Activated CD4-positive, alpha-beta memory T cell treated with anti-CD3 and anti-CD28 coated beads for 36 hours (primary cell): Measurements from ENCODE around the gene ATP5PD. TPM values are rescaled to one million over a fixed set of nuclear protein-coding genes. Genes with fewer than 3 reads are reported as not detected.
A peak's percentile ranks its signal among the peaks of the same experiment; 100 is the strongest.

Source experiments
- CTCF ChIA-PET: fragments of 350-600 bp; sonication (Branson Sonifier 250); formaldehyde crosslinking; loops from one replicate; lab custom pipeline; 2021; ENCODE audit warnings: antibody characterized with exemption, inconsistent platforms; lab: Charles Lee
- POLR2A ChIA-PET: fragments of 350-600 bp; sonication (Branson Sonifier 250); formaldehyde crosslinking; loops from one replicate; lab custom pipeline; 2021; ENCODE audit warnings: antibody characterized with exemption; lab: Charles Lee
- DNase-seq: peaks from one replicate; pipeline ENCODE4 v3.0.0-alpha.2; 2020
- H3K27ac Mint-ChIP-seq: one replicate; pipeline ENCODE4 v1.8.0; 2021; ENCODE audit warnings: mixed read lengths
- H3K27me3 Mint-ChIP-seq: one replicate; pipeline ENCODE4 v1.8.0; 2021; ENCODE audit warnings: mixed read lengths
- H3K36me3 Mint-ChIP-seq: one replicate; pipeline ENCODE4 v1.8.0; 2021; ENCODE audit warnings: mixed read lengths
- H3K4me1 Mint-ChIP-seq: one replicate; pipeline ENCODE4 v1.8.0; 2021; ENCODE audit warnings: low read depth, mixed read lengths
- H3K4me3 Mint-ChIP-seq: one replicate; pipeline ENCODE4 v1.8.0; 2021; ENCODE audit warnings: mild to moderate bottlenecking, mixed read lengths
- H3K9me3 Mint-ChIP-seq: one replicate; pipeline ENCODE4 v1.8.0; 2021; ENCODE audit warnings: mixed read lengths
- intact Hi-C: fragments of 100-400 bp; cut with micrococcal nuclease; formaldehyde crosslinking; loops from one replicate; pipeline ENCODE4 v1.15.1; 2023
- total RNA-seq, 2 experiments: library from RNA; stranded (reverse); gene quantifications; one replicate each; pipeline ENCODE4 v1.2.3, GENCODE V29; 2021

The ATP5PD gene
- total RNA-seq, 2 experiments from 2014 or later = 249 to 261 TPM

DNA sequence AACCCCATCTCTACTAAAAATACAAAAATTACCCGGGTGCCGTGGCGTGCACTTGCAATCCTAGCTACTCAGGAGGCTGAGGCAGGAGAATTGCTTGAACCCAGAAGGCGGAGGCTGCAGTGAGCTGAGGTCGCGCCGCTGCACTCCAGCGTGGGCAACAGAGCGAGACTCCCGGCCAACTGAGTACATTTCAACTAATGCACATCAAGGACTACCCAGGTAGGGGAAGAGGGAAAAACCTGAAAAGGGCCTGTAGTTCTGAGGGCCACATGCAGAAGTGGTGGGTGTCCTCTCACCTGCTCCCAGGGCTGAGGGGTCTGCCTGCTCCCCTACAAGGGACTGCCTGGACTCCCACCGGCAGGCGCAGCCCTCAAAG lies 40.4 kb upstream of the ATP5PD start:
- Mint-ChIP-seq H3K27me3 (no peaks in the 10 kb centered on the region), H3K36me3 (no peaks in the 10 kb centered on the region), H3K4me3 (peak overlapping the region; percentile 71), H3K4me1 (peaks cover 41% of the 10 kb centered on the region), H3K27ac (no peak overlapping the region), H3K9me3 (no peaks in the 10 kb centered on the region)
- ChIA-PET CTCF (interaction anchor here (1.0 to 1.2 kb wide), 3 partner anchors 27 to 125 kb away, joined by 3 to 4 read pairs (median 3); no protein-coding TSS in a partner anchor), POLR2A (interaction anchor here (0.9 to 1.7 kb wide), 4 partner anchors 23 to 67 kb away, joined by 3 to 4 read pairs (median 4); partner anchors contain the start of genes ARMC7 and JPT1)
- DNase-seq = no peak
- intact Hi-C loops = no loop called here

GRCh38 chr17:75086496-75087181 lies 39.9 kb upstream of the ATP5PD start:
- Mint-ChIP-seq H3K27ac (peak overlapping the region; percentile 31), H3K9me3 (no peaks in the 10 kb centered on the region), H3K27me3 (no peaks in the 10 kb centered on the region), H3K4me1 (peaks cover 41% of the 10 kb centered on the region), H3K4me3 (peak overlapping the region; percentile 50), H3K36me3 (no peaks in the 10 kb centered on the region)
- DNase-seq = no peak
- intact Hi-C loops = no loop called here
- ChIA-PET POLR2A (interaction anchor here (0.9 to 1.7 kb wide), 3 partner anchors 24 to 27 kb away, joined by 3 to 4 read pairs (median 4); partner anchors contain the start of gene ARMC7), CTCF (interaction anchor here (1.0 to 1.2 kb wide), 3 partner anchors 27 to 125 kb away, joined by 3 to 4 read pairs (median 3); no protein-coding TSS in a partner anchor)

DNA sequence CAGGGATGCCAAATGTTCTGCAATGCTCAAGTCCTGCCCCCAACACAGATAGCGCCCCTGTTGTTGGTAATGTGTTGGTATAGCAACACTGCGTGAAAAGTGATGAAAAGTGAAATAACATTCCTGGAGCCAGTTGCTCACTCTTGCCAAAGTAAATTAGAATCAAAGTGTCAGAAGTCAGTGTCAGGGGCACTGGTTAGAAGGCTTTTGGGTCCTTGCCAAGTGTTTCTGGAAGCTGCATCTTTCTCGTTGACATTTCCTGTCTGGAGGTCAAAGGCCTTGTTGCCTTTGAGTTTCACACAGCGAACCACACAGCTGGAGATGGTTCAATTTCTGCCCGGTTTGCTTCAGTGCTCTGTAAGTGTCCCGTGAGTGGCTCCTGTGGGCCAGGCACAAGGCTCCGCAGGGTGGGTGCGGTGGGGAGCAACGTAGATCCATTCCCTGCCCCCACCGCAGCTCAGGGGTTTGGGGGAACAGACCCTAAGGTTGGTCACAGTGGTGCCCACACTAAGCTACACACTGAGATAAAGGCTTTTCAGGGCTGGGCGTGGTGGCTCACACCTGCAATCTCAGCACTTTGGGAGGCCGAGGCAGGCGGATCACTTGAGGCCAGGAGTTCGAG lies 37.4 kb upstream of the ATP5PD start:
- POLR2A ChIA-PET = no interaction called here
- no peak for DNase-seq
- intact Hi-C loops = no loop called here
- peaks cover 41% of the 10 kb centered on the region for H3K4me1 Mint-ChIP-seq
- no peaks in the 10 kb centered on the region for H3K9me3 Mint-ChIP-seq
- no peaks in the 10 kb centered on the region for H3K36me3 Mint-ChIP-seq
- H3K27ac Mint-ChIP-seq = no peak overlapping the region
- H3K27me3 Mint-ChIP-seq = no peaks in the 10 kb centered on the region
- H3K4me3 Mint-ChIP-seq = no peak overlapping the region
- CTCF ChIA-PET = interaction anchor here (0.6 to 1.4 kb wide), 2 partner anchors 21 to 109 kb away, joined by 3 read pairs; no protein-coding TSS in a partner anchor

DNA sequence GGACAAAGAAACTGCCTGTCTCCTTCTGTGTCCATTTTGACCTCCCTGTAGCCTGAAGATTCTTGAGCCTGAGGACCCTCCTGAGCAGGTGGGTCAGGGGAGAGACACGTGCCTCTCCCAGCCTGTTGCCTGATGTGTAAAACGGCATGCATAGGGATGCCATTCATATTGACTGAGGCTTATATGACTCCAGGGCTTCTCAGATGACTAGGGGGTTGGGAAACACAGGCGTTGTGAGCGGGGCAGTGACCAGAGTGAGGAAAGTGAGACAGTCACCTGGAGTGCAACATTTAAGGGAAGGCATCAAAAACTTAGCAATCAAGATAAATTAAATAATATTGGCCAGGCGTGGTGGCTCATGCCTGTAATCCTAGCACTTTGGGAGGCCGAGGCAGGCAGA lies 35.9 kb upstream of the ATP5PD start:
- POLR2A ChIA-PET = no interaction called here
- CTCF ChIA-PET = interaction anchor here (1.1 to 1.5 kb wide), 2 partner anchors 12 to 31 kb away, joined by 3 read pairs; no protein-coding TSS in a partner anchor

DNA sequence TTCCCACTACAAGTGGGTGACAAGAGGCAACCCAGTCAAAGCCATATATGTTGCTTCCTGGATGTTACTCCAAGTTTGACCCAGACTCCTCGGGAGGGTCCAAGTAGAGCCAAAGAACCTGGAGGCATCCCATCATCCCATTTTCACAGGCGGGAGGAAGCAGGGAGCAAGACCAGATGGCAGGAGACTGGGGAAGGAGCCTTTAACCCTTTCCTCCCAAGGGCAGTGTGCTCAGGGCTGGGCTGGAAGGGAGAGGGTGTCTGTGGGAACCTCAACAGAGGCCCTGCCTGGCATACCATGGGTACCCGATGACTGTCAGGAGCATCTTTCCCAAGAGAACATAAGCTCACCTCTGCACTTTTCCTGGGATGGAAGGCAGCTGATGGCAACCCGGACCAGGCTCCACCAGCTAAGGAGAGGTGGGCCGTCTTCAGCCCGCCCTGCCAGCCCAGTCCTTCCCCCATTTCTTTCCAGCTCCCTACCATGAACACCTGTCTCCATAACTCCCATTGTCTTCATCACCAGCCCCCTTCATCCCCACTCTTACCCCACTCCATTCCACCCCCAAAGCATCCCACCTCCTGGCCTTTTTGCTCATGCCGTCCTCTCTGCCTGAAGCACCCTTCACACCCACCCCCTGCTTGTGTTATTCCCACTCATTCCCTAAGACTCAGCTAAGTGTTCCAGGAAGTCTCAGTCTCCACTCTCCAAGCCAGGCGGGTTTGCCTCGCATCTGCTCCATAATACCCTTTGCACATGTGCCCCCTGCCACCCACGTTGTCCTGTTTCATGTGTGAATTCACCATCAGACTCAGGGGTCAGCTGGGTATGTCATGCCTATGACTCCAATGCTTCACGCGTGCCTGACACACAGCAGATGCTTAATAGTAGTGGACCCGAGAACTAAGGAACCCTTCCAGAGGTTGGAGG lies 35.1 kb upstream of the ATP5PD start:
- Mint-ChIP-seq H3K27me3 (no peaks in the 10 kb centered on the region), H3K4me3 (no peak overlapping the region), H3K27ac (no peak overlapping the region), H3K36me3 (no peaks in the 10 kb centered on the region), H3K4me1 (peaks cover 42% of the 10 kb centered on the region), H3K9me3 (no peaks in the 10 kb centered on the region)
- no peak for DNase-seq
- intact Hi-C loops = no loop called here
- ChIA-PET CTCF (interaction anchor here (1.1 to 1.5 kb wide), 2 partner anchors 12 to 32 kb away, joined by 3 read pairs; no protein-coding TSS in a partner anchor), POLR2A (no interaction called here)

More for the DNA sequence above, 35.9 kb upstream of the ATP5PD start:
- DNase-seq = no peak
- Mint-ChIP-seq H3K4me3 (no peak overlapping the region), H3K36me3 (no peaks in the 10 kb centered on the region), H3K9me3 (no peaks in the 10 kb centered on the region), H3K27ac (no peak overlapping the region), H3K27me3 (no peaks in the 10 kb centered on the region), H3K4me1 (peaks cover 44% of the 10 kb centered on the region)
- intact Hi-C loops = no loop called here

DNA sequence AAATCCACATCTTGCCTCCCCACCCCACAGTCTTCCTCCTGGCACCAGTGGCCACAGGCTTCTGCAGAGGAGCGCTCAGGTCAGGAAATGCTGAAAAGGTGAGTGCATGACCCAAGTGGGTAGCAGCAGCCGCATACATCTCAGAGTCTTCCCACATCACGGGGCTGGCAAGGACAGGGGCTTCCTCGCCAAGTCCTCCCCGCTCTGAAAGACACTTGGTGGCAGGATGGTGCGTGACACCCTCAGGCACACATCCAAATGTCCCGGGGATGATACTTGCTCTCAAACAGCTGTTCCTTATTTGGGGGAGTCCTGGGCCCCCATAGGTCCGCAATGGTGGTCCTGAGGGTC lies 32.2 kb upstream of the ATP5PD start:
- Mint-ChIP-seq H3K4me3 (no peak overlapping the region), H3K4me1 (peaks cover 29% of the 10 kb centered on the region), H3K36me3 (no peaks in the 10 kb centered on the region), H3K27ac (no peak overlapping the region), H3K27me3 (no peaks in the 10 kb centered on the region), H3K9me3 (no peaks in the 10 kb centered on the region)
- POLR2A ChIA-PET = interaction anchor here (1.0 kb wide), 1 partner anchor 52 kb away, joined by 4 read pairs; no protein-coding TSS in a partner anchor
- intact Hi-C loops = loop anchor here (5.0 kb wide), 1 partner anchor 33 kb away; no protein-coding TSS in a partner anchor
- CTCF ChIA-PET = interaction anchor here (1.4 to 1.9 kb wide), 3 partner anchors 11 to 118 kb away, joined by 6 to 9 read pairs (median 8); no protein-coding TSS in a partner anchor
- DNase-seq = no peak

DNA sequence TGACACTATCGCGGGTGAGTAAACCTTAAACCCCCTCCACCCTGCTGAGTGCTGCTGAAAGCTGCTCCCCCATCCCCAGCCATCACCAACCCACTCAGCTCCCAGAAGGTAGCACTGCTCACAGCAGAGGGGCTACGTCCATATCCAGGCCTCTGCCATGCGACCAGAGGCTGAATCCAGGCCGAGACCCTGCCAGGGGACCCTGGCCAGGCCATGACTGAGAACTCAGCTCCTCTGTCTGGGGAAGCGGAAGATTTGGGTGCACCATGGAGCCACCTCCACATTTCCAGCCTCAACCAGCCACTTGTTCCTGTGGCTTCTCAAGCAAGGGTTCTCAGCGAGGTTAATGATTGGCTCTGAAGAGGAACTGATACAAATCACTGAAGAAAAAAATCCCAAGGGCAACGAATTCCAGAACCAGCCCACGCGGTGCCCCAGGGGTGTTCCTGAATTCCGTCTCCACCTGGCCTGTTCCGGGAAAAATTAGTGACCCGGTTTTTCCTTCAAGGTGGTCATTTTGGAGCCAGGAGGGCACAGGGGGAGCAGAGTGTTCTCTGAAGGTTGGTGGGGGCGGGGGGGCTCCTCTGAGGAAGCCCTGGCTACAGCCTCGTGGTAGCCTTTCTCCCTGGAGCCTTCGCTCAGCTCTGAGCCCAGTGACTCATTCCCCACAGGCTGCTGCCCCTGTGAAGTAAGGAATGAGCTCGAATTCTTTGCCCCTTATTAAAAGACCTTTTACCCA lies 31.7 kb upstream of the ATP5PD start:
- DNase-seq = peak; percentile 33
- ChIA-PET POLR2A (interaction anchor here (1.0 kb wide), 1 partner anchor 52 kb away, joined by 4 read pairs; no protein-coding TSS in a partner anchor), CTCF (interaction anchor here (1.4 to 1.9 kb wide), 3 partner anchors 11 to 117 kb away, joined by 6 to 9 read pairs (median 8); no protein-coding TSS in a partner anchor)
- Mint-ChIP-seq H3K4me3 (no peak overlapping the region), H3K9me3 (no peaks in the 10 kb centered on the region), H3K4me1 (peaks cover 25% of the 10 kb centered on the region), H3K27ac (peak overlapping the region; percentile 28), H3K27me3 (no peaks in the 10 kb centered on the region), H3K36me3 (no peaks in the 10 kb centered on the region)
- intact Hi-C loops = loop anchor here (5.0 kb wide), 1 partner anchor 34 kb away; no protein-coding TSS in a partner anchor

DNA sequence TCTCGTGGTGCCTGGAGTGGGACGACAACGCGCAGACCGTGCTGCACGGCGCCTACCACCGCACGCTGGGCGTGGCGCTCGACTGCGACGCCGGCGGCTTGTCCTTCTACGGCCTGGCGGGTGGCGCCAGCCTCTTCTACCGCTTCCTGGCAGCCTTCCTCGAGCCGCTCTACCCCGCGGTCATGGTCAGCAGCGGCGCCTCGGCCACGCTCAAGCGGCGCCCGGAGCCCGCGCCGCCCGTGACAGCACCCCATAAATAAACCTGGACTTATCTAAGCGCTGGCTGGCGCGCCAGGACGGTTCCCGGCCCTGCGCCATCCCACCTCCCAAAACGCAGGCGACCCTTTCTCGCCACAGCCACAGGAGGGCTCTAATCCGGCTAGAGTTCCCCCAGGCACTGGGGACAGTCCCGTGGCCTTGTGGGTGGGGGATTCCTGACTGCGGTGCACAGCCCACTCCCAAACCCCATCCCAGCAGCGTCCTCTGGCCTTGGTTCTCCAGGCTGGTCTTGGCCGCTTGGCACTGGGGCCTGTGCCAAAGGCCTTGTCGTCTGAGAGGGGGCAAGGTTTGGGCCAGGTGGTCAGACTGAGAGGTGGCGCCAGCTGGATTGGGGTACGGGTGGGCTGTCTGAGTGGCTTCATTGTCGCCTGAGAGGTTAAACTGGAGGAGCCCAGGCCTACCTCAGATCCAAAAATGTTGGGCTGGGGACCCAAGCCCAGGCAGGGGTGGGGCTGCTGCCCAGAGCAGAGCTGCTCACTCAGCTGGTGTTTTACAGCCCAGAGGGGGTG lies 30.9 kb upstream of the ATP5PD start:
- DNase-seq = peak; percentile 67
- no peaks in the 10 kb centered on the region for H3K36me3 Mint-ChIP-seq
- ChIA-PET CTCF (interaction anchor here (1.4 to 1.9 kb wide), 3 partner anchors 10 to 116 kb away, joined by 3 to 9 read pairs (median 8); partner anchors contain the start of gene SLC16A5), POLR2A (interaction anchor here (1.0 kb wide), 1 partner anchor 53 kb away, joined by 4 read pairs; no protein-coding TSS in a partner anchor)
- H3K27ac Mint-ChIP-seq = peak overlapping the region; percentile 28
- H3K4me3 Mint-ChIP-seq = peak overlapping the region; percentile 59
- no peaks in the 10 kb centered on the region for H3K9me3 Mint-ChIP-seq
- intact Hi-C loops = loop anchor here (5.0 kb wide), 1 partner anchor 35 kb away; no protein-coding TSS in a partner anchor
- no peaks in the 10 kb centered on the region for H3K27me3 Mint-ChIP-seq
- peaks cover 25% of the 10 kb centered on the region for H3K4me1 Mint-ChIP-seq

DNA sequence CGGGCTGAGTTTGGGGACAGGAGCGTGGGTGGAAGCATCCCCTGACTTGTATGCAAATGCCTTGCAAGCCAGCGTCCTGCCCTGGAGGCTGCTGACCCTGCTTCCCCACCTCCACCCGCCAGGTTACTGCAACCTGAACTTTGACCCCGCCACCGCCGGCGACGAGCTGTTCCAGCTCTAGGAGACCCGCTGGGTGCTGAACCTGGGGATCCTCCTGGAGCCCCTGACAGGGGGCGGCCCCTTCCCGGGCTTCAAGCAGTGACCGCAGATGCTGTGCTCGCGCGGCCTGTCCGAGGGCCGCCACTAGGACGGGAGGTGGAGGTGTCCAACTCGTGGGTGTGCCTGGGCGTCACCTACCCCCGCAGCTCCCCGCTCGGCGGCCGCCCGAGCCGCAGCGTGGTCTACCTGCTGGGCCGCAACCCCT lies 30.3 kb upstream of the ATP5PD start:
- Mint-ChIP-seq H3K4me3 (peak overlapping the region; percentile 59), H3K4me1 (peaks cover 25% of the 10 kb centered on the region), H3K36me3 (no peaks in the 10 kb centered on the region), H3K9me3 (no peaks in the 10 kb centered on the region), H3K27me3 (no peaks in the 10 kb centered on the region), H3K27ac (peak overlapping the region; percentile 13)
- intact Hi-C loops = loop anchor here (5.0 kb wide), 1 partner anchor 35 kb away; no protein-coding TSS in a partner anchor
- ChIA-PET CTCF (interaction anchor here (1.4 to 2.1 kb wide), 2 partner anchors 11 to 37 kb away, joined by 3 to 7 read pairs; partner anchors contain the start of gene SLC16A5), POLR2A (no interaction called here)
- DNase-seq = no peak
